Transverse colon (tissue), 4 donors: ENCODE data around the gene TMEM25. TPM values are rescaled to one million over a fixed set of nuclear protein-coding genes. Genes with fewer than 3 reads are reported as not detected.

ENCODE experiments used
- DNase-seq: peaks from one replicate; pipeline ENCODE4 v3.0.0-alpha.2; 2019
- H3K27ac ChIP-seq, 4 donors: fragments of 200-600 bp; sonication (generic); 2 replicates each; pipeline ENCODE4 v1.5.1; 2016 to 2018; ENCODE audit warnings: inconsistent platforms in 4 of 4
- H3K27me3 ChIP-seq: fragments of 200-600 bp; sonication (generic); 2 replicates; pipeline ENCODE4 v1.5.1; 2017; ENCODE audit warnings: inconsistent platforms
- H3K36me3 ChIP-seq, 4 donors: fragments of 200-600 bp; sonication (generic); 2 replicates each; pipeline ENCODE4 v1.5.1; 2017 to 2019; ENCODE audit warnings: inconsistent platforms in 4 of 4
- H3K4me1 ChIP-seq, 4 donors: fragments of 200-600 bp; sonication (generic); 2 replicates each; pipeline ENCODE4 v1.5.1; 2017 to 2020; ENCODE audit warnings: inconsistent platforms in 4 of 4
- H3K4me3 ChIP-seq, 4 donors: fragments of 200-600 bp; sonication (generic); 1 replicate in 1 of 4; 2 replicates in 3 of 4; pipeline versions ENCODE4 v1.5.1 to v1.6.1; 2017 to 2019; ENCODE audit warnings: inconsistent platforms in 4 of 4
- H3K9me3 ChIP-seq, 2 donors: fragments of 200-600 bp; sonication (generic); 2 replicates each; pipeline ENCODE4 v1.5.1; 2017 to 2019; ENCODE audit warnings: inconsistent platforms in 2 of 2
- CTCF ChIP-seq, 5 experiments: fragments of 200-600 bp in 3 of 5; fragments of 450-650 bp in 2 of 5; sonication (generic) in 3 of 5; IDR thresholded peaks; 1 replicate in 2 of 5; 2 replicates in 3 of 5; pipeline ENCODE4 v1.5.1; 2016 to 2017; ENCODE audit warnings: antibody characterized with exemption in 5 of 5, inconsistent platforms in 3 of 5, mild to moderate bottlenecking in 2 of 5, moderate library complexity in 1 of 5
- EP300 ChIP-seq: sonication (generic); formaldehyde crosslinking; IDR thresholded peaks from one replicate; pipeline ENCODE4 v1.6.1; 2017; ENCODE audit warnings: antibody characterized with exemption, low read depth
- POLR2A ChIP-seq: fragments of 450-650 bp; IDR thresholded peaks from one replicate; pipeline ENCODE4 v1.6.1; 2016; ENCODE audit warnings: antibody characterized with exemption, mild to moderate bottlenecking, moderate library complexity
- POLR2AphosphoS5 ChIP-seq, 3 donors: sonication (generic); formaldehyde crosslinking; IDR thresholded peaks; one replicate each; pipeline ENCODE4 v1.6.1; 2016; ENCODE audit warnings: antibody characterized with exemption in 3 of 3
- WGBS, 2 donors: methylation state at CpG; one replicate each; pipeline ENCODE4 v1.1.5; 2018; ENCODE audit warnings: low coverage in 1 of 2; 5-methylcytosine and 5-hydroxymethylcytosine counted together
- in situ Hi-C, 4 donors: fragments of 200-750 bp; cut with MboI; loops; one replicate each; pipeline versions ENCODE4 v1.15.0 to v1.15.1; 2017; ENCODE audit warnings: low sequenced_read_pairs in 3 of 4, low pct_ligation_motif_present in 1 of 4, low pct_unique_long_range_greater_than_20kb in 1 of 4
- intact Hi-C: fragments of 100-400 bp; cut with DNase I; formaldehyde crosslinking; loops from one replicate; pipeline ENCODE4 v1.15.1; 2023; ENCODE audit warnings: low total_unique reads
- total RNA-seq, 4 donors: library from RNA; depleted of rRNA; stranded (reverse); fragments of >200 nt; gene quantifications; one replicate each; pipeline ENCODE4 v1.1.0, GENCODE V29; 2016

The TMEM25 gene
- total RNA-seq, 4 donors from 2014 or later: 1.5 to 37.0 (median 14.5) TPM

GRCh38 chr11:118527109-118527508, 3.9 kb upstream of the TMEM25 start, which contains the start of gene TTC36:
TTC36 (plus strand) TSS chr11:118527474; CDS start chr11:118527495, 21 bp downstream.
- in situ Hi-C loops: no loop called here
- H3K36me3 ChIP-seq: peaks cover 0 to 16% (median 4%) of the 10 kb centered on the region in 4 donors
- intact Hi-C loops: no loop called here
- DNase-seq: no peak
- no peaks in the 10 kb centered on the region for H3K9me3 ChIP-seq
- WGBS, 2 donors: 61 to 64% methylated on average over 2 to 3 of the region's 3 CpGs
- H3K27me3 ChIP-seq: no peaks in the 10 kb centered on the region
- peaks cover 9 to 30% (median 23%) of the 10 kb centered on the region in 4 donors for H3K4me1 ChIP-seq
- TF ChIP-seq EP300: no peak
- no peak for TF ChIP-seq POLR2A
- no peak for TF ChIP-seq POLR2AphosphoS5 (IDR thresholded peaks at IDR 0.05)
- TF ChIP-seq CTCF (IDR thresholded peaks at IDR 0.05): no peak
- no peak within 1 kb of the TSS for H3K27ac ChIP-seq
- no peak within 1 kb of the TSS for H3K4me3 ChIP-seq

GRCh38 chr11:118528511-118528910, 2.5 kb upstream of the TMEM25 start:
- intact Hi-C loops (no loop called here), in situ Hi-C loops (no loop called here)
- H3K9me3 ChIP-seq: no peaks in the 10 kb centered on the region
- no peak overlapping the region for H3K27ac ChIP-seq
- H3K27me3 ChIP-seq: no peaks in the 10 kb centered on the region
- no peak for TF ChIP-seq POLR2A
- no peak for TF ChIP-seq EP300
- TF ChIP-seq CTCF (IDR thresholded peaks at IDR 0.05): no peak
- no peak for TF ChIP-seq POLR2AphosphoS5 (IDR thresholded peaks at IDR 0.05)
- peaks cover 0 to 5% (median 0%) of the 10 kb centered on the region in 4 donors for H3K36me3 ChIP-seq
- no peak overlapping the region for H3K4me3 ChIP-seq
- WGBS, 2 donors: 93% methylated on average over 6 of the region's 6 CpGs; no CpG with 5 or more reads in 1 of the 2 donors
- peaks cover 9 to 30% (median 23%) of the 10 kb centered on the region in 4 donors for H3K4me1 ChIP-seq
- no peak for DNase-seq

- 66 to 76% methylated on average over 2 to 5 of the region's 5 CpGs for WGBS, 2 donors
Observed at GRCh38 chr11:118529584-118530175, 1.3 kb upstream of the TMEM25 start.

More at GRCh38 chr11:118529584-118530175, 1.3 kb upstream of the TMEM25 start:
- Histone ChIP-seq H3K27me3 (no peaks in the 10 kb centered on the region), H3K4me3 (peak overlapping the region in 2 of 4 donors; percentile 66 to 84), H3K27ac (peak overlapping the region in 3 of 4 donors; percentile 76 to 86 (median 83)), H3K4me1 (peaks cover 9 to 30% (median 23%) of the 10 kb centered on the region in 4 donors), H3K9me3 (no peaks in the 10 kb centered on the region), H3K36me3 (no peaks in the 10 kb centered on the region)
- TF ChIP-seq POLR2AphosphoS5 (IDR thresholded peaks at IDR 0.05) (no peak), EP300 (no peak), POLR2A (no peak), CTCF (IDR thresholded peaks at IDR 0.05) (no peak)
- intact Hi-C loops: no loop called here
- in situ Hi-C loops: no loop called here
- DNase-seq: no peak
